Trophoblast cell (in vitro differentiated cells and primary cell): Measurements from ENCODE around the gene NCBP2L.

Experiments
- DNase-seq, 2 donors: peaks; one replicate each; pipeline ENCODE4 v3.0.0-alpha.2; 2016
- H2AFZ ChIP-seq: 2 replicates; pipeline ENCODE4 v1.6.1; 2013; ENCODE audit warnings: low read length, moderate library complexity, mild to moderate bottlenecking; ENCODE audit not compliant: insufficient read depth, poor library complexity
- H2AK5ac ChIP-seq: 2 replicates; pipeline ENCODE4 v1.6.1; 2013; ENCODE audit warnings: mild to moderate bottlenecking, low read length
- H2BK120ac ChIP-seq: 2 replicates; pipeline ENCODE4 v1.6.1; 2013; ENCODE audit warnings: low read length, mild to moderate bottlenecking, moderate library complexity; ENCODE audit not compliant: insufficient read depth, poor library complexity
- H2BK12ac ChIP-seq: 2 replicates; pipeline ENCODE4 v1.6.1; 2013; ENCODE audit warnings: mild to moderate bottlenecking, low read length, moderate library complexity
- H2BK5ac ChIP-seq: 2 replicates; pipeline ENCODE4 v1.6.1; 2013; ENCODE audit warnings: low read length, low read depth, moderate library complexity, mild to moderate bottlenecking; ENCODE audit not compliant: poor library complexity
- H3K14ac ChIP-seq: 2 replicates; pipeline ENCODE4 v1.6.1; 2013; ENCODE audit warnings: mild to moderate bottlenecking, low read length
- H3K18ac ChIP-seq: 2 replicates; pipeline ENCODE4 v1.6.1; 2013; ENCODE audit warnings: mild to moderate bottlenecking, low read length
- H3K23ac ChIP-seq: 2 replicates; pipeline ENCODE4 v1.6.1; 2013; ENCODE audit warnings: low read length
- H3K27ac ChIP-seq: 2 replicates; pipeline ENCODE4 v1.5.1; 2013; ENCODE audit warnings: low read depth, mild to moderate bottlenecking, inconsistent platforms, low read length, moderate library complexity
- H3K27me3 ChIP-seq: 2 replicates; pipeline ENCODE4 v1.6.1; 2013; ENCODE audit warnings: inconsistent platforms, mild to moderate bottlenecking, low read length, moderate library complexity; ENCODE audit not compliant: insufficient read depth
- H3K36me3 ChIP-seq, 2 experiments: 1 replicate in 1 of 2; 2 replicates in 1 of 2; pipeline ENCODE4 v1.6.1; 2013; ENCODE audit warnings: low read length in 2 of 2, mild to moderate bottlenecking in 2 of 2, moderate library complexity in 1 of 2; ENCODE audit not compliant: insufficient read depth in 2 of 2, control insufficient read depth in 1 of 2
- H3K4ac ChIP-seq: 2 replicates; pipeline ENCODE4 v1.6.1; 2013; ENCODE audit warnings: low read depth, mild to moderate bottlenecking, low read length, moderate library complexity
- H3K4me1 ChIP-seq, 2 experiments: 1 replicate in 1 of 2; 2 replicates in 1 of 2; pipeline ENCODE4 v1.6.1; 2013; ENCODE audit warnings: low read length in 2 of 2, mild to moderate bottlenecking in 2 of 2, moderate library complexity in 1 of 2; ENCODE audit not compliant: insufficient read depth in 2 of 2, control insufficient read depth in 1 of 2
- H3K4me2 ChIP-seq: 2 replicates; pipeline ENCODE4 v1.6.1; 2013; ENCODE audit warnings: inconsistent platforms, mild to moderate bottlenecking, low read length, moderate library complexity
- H3K4me3 ChIP-seq: 2 replicates; pipeline ENCODE4 v1.5.1; 2013; ENCODE audit warnings: mild to moderate bottlenecking, low read depth, low read length, inconsistent platforms
- H3K79me1 ChIP-seq: one replicate; pipeline ENCODE4 v1.6.1; 2013; ENCODE audit warnings: low read length
- H3K79me2 ChIP-seq: 2 replicates; pipeline ENCODE4 v1.6.1; 2013; ENCODE audit warnings: low read length, mild to moderate bottlenecking; ENCODE audit not compliant: control insufficient read depth, insufficient read depth, poor library complexity
- H3K9ac ChIP-seq: 2 replicates; pipeline ENCODE4 v1.6.1; 2013; ENCODE audit warnings: mild to moderate bottlenecking, low read length
- H3K9me3 ChIP-seq: 2 replicates; pipeline ENCODE4 v1.6.1; 2013; ENCODE audit warnings: low read depth, mild to moderate bottlenecking, control low read depth, inconsistent platforms, low read length; ENCODE audit not compliant: insufficient read depth
- H4K12ac ChIP-seq: 2 replicates; pipeline ENCODE4 v1.6.1; 2013; ENCODE audit warnings: low read depth, mild to moderate bottlenecking, low read length, moderate library complexity
- H4K8ac ChIP-seq: 2 replicates; pipeline ENCODE4 v1.6.1; 2013; ENCODE audit warnings: low read depth, mild to moderate bottlenecking, low read length, moderate library complexity
- H4K91ac ChIP-seq: one replicate; pipeline ENCODE4 v1.6.1; 2013; ENCODE audit warnings: low read depth, mild to moderate bottlenecking, low read length, moderate library complexity
- WGBS: extraction: QIAGEN DNeasy Blood & Tissue Kit; methylation state at CpG from one replicate; pipeline ENCODE4 v1.1.7; 2013; ENCODE audit warnings: missing lambda C conversion rate; ENCODE audit not compliant: insufficient read length, insufficient coverage; ENCODE audit errors: extremely low coverage; 5-methylcytosine and 5-hydroxymethylcytosine counted together

Gene NCBP2L

GRCh38 chrX:107758231-107758766 is 19.2 kb upstream of the NCBP2L start:
- no peak overlapping the region for H2BK120ac ChIP-seq
- H3K79me2 ChIP-seq: no peaks in the 10 kb centered on the region
- DNase-seq: no peak

GRCh38 chrX:107760304-107761077 is 17.0 kb upstream of the NCBP2L start:
- Histone ChIP-seq H2AK5ac (no peak overlapping the region), H3K36me3 (no peaks in the 10 kb centered on the region), H2BK12ac (no peak overlapping the region), H3K4me1 (no peaks in the 10 kb centered on the region), H4K91ac (no peak overlapping the region), H3K79me1 (no peaks in the 10 kb centered on the region), H3K18ac (no peak overlapping the region), H2AFZ (no peak overlapping the region), H3K4me3 (no peak overlapping the region), H4K8ac (no peak overlapping the region), H3K23ac (no peak overlapping the region), H4K12ac (no peak overlapping the region), H2BK120ac (no peak overlapping the region), H3K14ac (no peak overlapping the region), H3K9ac (no peak overlapping the region), H3K4me2 (no peak overlapping the region), H3K27ac (no peak overlapping the region), H3K9me3 (no peaks in the 10 kb centered on the region), H2BK5ac (no peak overlapping the region), H3K4ac (no peak overlapping the region), H3K79me2 (no peaks in the 10 kb centered on the region), H3K27me3 (no peaks in the 10 kb centered on the region)
- no peak for DNase-seq
- no CpG with 5 or more reads among the region's 5 CpGs for WGBS

More at GRCh38 chrX:107758231-107758766, 19.2 kb upstream of the NCBP2L start:
- H2BK5ac ChIP-seq: no peak overlapping the region
- no peak overlapping the region for H3K4me3 ChIP-seq
- H3K4me1 ChIP-seq: no peaks in the 10 kb centered on the region
- H3K4ac ChIP-seq: no peak overlapping the region
- H2AK5ac ChIP-seq: no peak overlapping the region
- H3K27ac ChIP-seq: no peak overlapping the region
- no peaks in the 10 kb centered on the region for H3K79me1 ChIP-seq
- no peak overlapping the region for H4K12ac ChIP-seq
- no peak overlapping the region for H2BK12ac ChIP-seq
- H4K8ac ChIP-seq: no peak overlapping the region
- H4K91ac ChIP-seq: no peak overlapping the region
- no peaks in the 10 kb centered on the region for H3K9me3 ChIP-seq
- no peak overlapping the region for H3K23ac ChIP-seq
- no CpG with 5 or more reads among the region's 5 CpGs for WGBS
- no peak overlapping the region for H3K4me2 ChIP-seq
- H3K18ac ChIP-seq: no peak overlapping the region
- no peak overlapping the region for H3K9ac ChIP-seq
- no peak overlapping the region for H2AFZ ChIP-seq
- no peaks in the 10 kb centered on the region for H3K36me3 ChIP-seq
- no peaks in the 10 kb centered on the region for H3K27me3 ChIP-seq
- H3K14ac ChIP-seq: no peak overlapping the region

- Histone ChIP-seq H4K8ac (no peak overlapping the region), H4K12ac (no peak overlapping the region), H3K36me3 (no peaks in the 10 kb centered on the region), H3K27ac (no peak overlapping the region), H3K4me3 (no peak overlapping the region), H2BK5ac (no peak overlapping the region), H2AFZ (no peak overlapping the region), H4K91ac (no peak overlapping the region), H2BK12ac (no peak overlapping the region), H3K79me2 (no peaks in the 10 kb centered on the region), H3K4ac (no peak overlapping the region), H3K9me3 (no peaks in the 10 kb centered on the region), H3K14ac (no peak overlapping the region), H3K79me1 (no peaks in the 10 kb centered on the region), H2AK5ac (no peak overlapping the region), H3K18ac (no peak overlapping the region), H3K4me2 (no peak overlapping the region), H3K27me3 (no peaks in the 10 kb centered on the region), H3K9ac (no peak overlapping the region), H3K4me1 (peaks cover 0 to 3% of the 10 kb centered on the region in 2 experiments), H3K23ac (no peak overlapping the region), H2BK120ac (no peak overlapping the region)
- DNase-seq: no peak
- no CpG with 5 or more reads among the region's 1 CpG for WGBS
Observed at GRCh38 chrX:107763647-107764046, 13.9 kb upstream of the NCBP2L start.

GRCh38 chrX:107764845-107765608 is 12.5 kb upstream of the NCBP2L start:
- Histone ChIP-seq H4K91ac (no peak overlapping the region), H3K4me3 (no peak overlapping the region), H2BK5ac (no peak overlapping the region), H3K9me3 (no peaks in the 10 kb centered on the region), H3K18ac (no peak overlapping the region), H4K8ac (no peak overlapping the region), H3K79me1 (no peaks in the 10 kb centered on the region), H3K9ac (no peak overlapping the region), H2AFZ (no peak overlapping the region), H3K4me2 (no peak overlapping the region), H2AK5ac (no peak overlapping the region), H2BK12ac (no peak overlapping the region), H3K79me2 (no peaks in the 10 kb centered on the region), H3K27me3 (no peaks in the 10 kb centered on the region), H2BK120ac (no peak overlapping the region), H3K27ac (no peak overlapping the region), H3K36me3 (no peaks in the 10 kb centered on the region), H3K4me1 (peaks cover 0 to 3% of the 10 kb centered on the region in 2 experiments), H3K23ac (no peak overlapping the region), H4K12ac (no peak overlapping the region), H3K4ac (no peak overlapping the region), H3K14ac (no peak overlapping the region)
- DNase-seq: no peak
- WGBS: no CpG with 5 or more reads among the region's 11 CpGs
